ENCODE measurements around the gene FES. TPM values are rescaled to one million over a fixed set of nuclear protein-coding genes. Genes with fewer than 3 reads are reported as not detected.
"Not testable (repeated sequence)": the region's sequence is repeated elsewhere in the genome, so short reads cannot be mapped to it uniquely, and the experiment has no call there.

The FES gene
- 1 to 10 TPM; 2.1 to 2.5 TPM for total RNA-seq

DNA sequence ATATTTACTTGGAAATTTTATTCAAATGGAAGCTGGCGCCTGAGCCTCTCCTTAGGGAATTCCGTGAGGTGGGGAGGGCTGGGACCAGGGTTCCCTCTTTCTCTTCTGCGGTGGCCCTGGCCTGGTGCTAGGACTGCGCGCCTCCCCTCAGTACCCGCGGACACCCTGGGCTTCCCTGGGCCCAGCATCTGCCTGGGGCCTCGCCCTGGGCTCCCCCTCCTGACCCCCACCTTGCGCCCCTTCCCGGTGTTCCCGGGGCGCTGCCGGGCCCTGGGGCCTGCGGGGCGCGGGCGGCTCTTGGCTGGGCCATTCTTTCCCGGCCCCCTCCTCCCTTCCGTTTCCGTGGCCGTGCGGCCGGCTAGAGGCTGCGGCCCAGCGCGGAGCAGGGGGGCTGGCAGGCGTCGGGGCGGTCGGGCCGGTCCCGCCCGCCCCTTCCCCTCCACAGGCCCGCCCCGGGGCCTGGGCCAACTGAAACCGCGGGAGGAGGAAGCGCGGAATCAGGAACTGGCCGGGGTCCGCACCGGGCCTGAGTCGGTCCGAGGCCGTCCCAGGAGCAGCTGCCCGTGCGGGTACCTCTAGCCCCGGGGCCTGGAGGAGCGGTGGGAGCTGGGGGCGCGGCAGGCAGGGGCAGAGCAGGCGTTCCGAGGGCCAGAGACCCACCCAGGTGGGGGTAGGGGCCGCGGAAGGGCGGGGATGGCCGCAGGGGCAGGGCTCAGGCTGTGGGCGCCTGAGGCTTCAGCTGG lies at the start of gene FES:
Gene FES, plus strand, starts transcription at position 529 of the 743 bp plus-strand sequence. CDS start 542 bp downstream, outside the sequence.
- Mint-ChIP-seq H3K4me3 (no peak within 1 kb of the TSS), H3K27me3 (peaks cover 4% of the 10 kb centered on the region), H3K36me3 (peaks cover 7% of the 10 kb centered on the region), H3K9me3 (no peaks in the 10 kb centered on the region), H3K27ac (no peak within 1 kb of the TSS), H3K4me1 (peaks cover 8% of the 10 kb centered on the region)
- DNase-seq: no peak

DNA sequence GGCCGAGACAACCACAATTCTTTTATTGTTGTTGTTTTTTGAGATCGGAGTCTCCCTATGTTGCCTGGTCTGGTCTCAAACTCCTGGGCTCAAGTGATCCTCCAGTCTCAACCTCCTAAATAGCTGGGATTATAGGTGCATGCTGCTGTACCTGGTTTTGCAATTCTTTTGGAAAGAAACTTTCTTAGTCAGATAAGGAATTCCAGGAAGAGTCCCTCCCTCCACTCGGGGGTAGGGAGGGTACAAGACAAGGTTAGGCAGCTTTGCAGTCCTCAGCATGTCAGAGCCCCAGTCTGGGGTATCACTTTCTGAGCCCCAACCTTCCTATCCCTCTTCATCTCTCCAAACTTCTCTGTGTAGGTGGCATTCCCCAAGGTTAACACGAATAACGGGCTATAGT lies 49.7 kb upstream of the FES start:
- H3K4me1 Mint-ChIP-seq: peaks cover 63% of the 10 kb centered on the region
- H3K36me3 Mint-ChIP-seq: no peaks in the 10 kb centered on the region
- DNase-seq: no peak
- no peak overlapping the region for H3K27ac Mint-ChIP-seq
- H3K27me3 Mint-ChIP-seq: no peaks in the 10 kb centered on the region
- no peaks in the 10 kb centered on the region for H3K9me3 Mint-ChIP-seq
- no peak overlapping the region for H3K4me3 Mint-ChIP-seq

DNA sequence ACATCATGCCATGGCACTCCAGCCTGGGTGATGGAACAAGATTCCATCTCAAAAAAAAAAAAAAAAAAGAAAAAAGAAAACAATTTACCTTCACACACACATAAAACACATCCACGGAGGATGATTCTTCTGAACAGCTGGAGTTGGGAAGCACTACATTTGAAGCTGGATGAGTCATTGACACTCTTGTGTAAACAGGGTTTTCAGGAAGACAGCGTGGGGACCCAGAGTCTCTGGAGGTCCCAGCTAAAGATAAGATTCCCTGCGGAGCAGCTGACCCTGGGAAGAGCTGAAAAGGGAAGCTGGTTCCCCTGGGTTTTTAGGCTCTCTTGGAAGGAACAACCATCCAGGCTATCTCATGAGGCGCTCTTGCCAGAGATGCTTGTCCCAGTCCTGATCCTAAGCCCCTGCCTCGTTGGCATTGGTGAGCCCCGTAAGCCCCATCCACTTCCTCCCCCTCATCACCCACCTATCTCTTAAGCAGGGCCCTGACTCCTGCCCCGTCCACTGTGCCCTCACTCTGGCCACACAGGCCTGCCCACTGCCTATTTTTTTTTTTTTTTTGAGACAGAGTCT lies 47.9 kb upstream of the FES start:
- H3K4me1 Mint-ChIP-seq: peaks cover 49% of the 10 kb centered on the region
- no peak for DNase-seq
- H3K27ac Mint-ChIP-seq: peak overlapping the region; percentile 87

DNA sequence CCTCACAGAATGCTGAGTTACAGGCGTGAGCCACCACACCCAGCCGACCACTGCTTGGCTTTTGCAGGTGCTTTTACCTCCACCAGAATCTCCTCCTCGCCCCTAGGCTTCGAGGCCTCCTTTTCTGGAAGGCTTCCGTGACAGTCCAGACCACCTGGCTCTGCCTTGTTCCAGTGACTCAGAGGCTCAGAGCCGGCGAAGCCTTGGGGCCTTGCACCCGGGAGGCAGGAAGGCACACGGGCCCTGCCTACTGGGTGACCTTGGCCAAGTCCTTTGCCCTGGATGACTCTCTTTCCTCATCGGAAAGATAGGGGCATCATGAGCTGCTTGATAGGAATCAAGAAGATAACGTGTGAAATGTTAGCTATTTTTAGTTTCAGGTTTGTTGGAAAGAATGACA lies 47.2 kb upstream of the FES start:
- Mint-ChIP-seq H3K36me3 (no peaks in the 10 kb centered on the region), H3K4me1 (peaks cover 49% of the 10 kb centered on the region)

More for the DNA sequence above, 47.9 kb upstream of the FES start:
- H3K27me3 Mint-ChIP-seq: no peaks in the 10 kb centered on the region
- no peak overlapping the region for H3K4me3 Mint-ChIP-seq
- H3K9me3 Mint-ChIP-seq: no peaks in the 10 kb centered on the region
- no peaks in the 10 kb centered on the region for H3K36me3 Mint-ChIP-seq

DNA sequence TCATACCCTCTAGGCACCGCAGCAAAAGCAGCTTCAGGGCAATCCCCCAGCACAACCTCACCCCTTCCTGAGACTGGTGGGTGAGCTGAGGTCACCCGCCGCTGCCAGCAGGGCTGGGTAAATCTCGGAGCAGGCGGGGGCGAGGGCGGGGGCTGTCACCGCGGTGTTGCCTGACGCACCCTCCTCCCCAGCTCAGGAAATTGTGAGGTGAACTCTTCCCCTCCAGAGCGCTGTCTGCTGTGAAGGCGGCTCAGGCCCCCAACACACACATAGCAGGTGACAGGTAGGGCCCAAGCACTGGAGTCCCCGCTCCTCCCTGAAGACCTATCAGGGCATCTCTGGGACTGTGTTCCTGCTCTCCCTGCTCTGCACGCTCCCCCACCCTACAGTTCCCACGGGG lies 46.2 kb upstream of the FES start:
- H3K27me3 Mint-ChIP-seq: no peaks in the 10 kb centered on the region
- peak overlapping the region; percentile 87 for H3K27ac Mint-ChIP-seq
- DNase-seq: peak; percentile 88
- no peaks in the 10 kb centered on the region for H3K9me3 Mint-ChIP-seq
- no peaks in the 10 kb centered on the region for H3K36me3 Mint-ChIP-seq
- H3K4me3 Mint-ChIP-seq: peak overlapping the region; percentile 64
- H3K4me1 Mint-ChIP-seq: peaks cover 44% of the 10 kb centered on the region

More for the DNA sequence above, 47.2 kb upstream of the FES start:
- peak; percentile 31 for DNase-seq
- Mint-ChIP-seq H3K4me3 (peak overlapping the region; percentile 52), H3K27me3 (no peaks in the 10 kb centered on the region), H3K9me3 (no peaks in the 10 kb centered on the region), H3K27ac (peak overlapping the region; percentile 87)

DNA sequence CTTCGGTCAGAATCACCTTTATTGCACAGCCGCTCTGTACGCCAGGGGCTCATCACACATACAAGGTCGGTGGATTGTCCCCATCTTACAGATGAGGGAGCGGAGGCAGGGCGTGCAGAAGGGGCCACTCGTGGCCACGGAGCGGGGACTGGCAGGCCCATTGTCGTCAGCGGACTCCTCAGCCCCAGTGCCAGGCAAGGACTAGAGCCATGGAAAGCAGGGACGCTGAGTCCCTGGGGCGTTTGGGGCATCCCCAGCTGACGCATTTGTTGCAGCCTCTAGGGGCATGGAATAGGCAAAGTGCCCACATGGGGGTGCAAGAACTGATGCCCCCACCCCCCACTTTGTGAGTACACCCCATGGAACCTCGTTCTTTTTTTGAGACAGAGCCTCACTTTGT lies 45.8 kb upstream of the FES start:
- Mint-ChIP-seq H3K36me3 (no peaks in the 10 kb centered on the region), H3K9me3 (no peaks in the 10 kb centered on the region), H3K27ac (peak overlapping the region; percentile 87), H3K4me3 (peak overlapping the region; percentile 64), H3K4me1 (peaks cover 43% of the 10 kb centered on the region), H3K27me3 (no peaks in the 10 kb centered on the region)
- DNase-seq: no peak

DNA sequence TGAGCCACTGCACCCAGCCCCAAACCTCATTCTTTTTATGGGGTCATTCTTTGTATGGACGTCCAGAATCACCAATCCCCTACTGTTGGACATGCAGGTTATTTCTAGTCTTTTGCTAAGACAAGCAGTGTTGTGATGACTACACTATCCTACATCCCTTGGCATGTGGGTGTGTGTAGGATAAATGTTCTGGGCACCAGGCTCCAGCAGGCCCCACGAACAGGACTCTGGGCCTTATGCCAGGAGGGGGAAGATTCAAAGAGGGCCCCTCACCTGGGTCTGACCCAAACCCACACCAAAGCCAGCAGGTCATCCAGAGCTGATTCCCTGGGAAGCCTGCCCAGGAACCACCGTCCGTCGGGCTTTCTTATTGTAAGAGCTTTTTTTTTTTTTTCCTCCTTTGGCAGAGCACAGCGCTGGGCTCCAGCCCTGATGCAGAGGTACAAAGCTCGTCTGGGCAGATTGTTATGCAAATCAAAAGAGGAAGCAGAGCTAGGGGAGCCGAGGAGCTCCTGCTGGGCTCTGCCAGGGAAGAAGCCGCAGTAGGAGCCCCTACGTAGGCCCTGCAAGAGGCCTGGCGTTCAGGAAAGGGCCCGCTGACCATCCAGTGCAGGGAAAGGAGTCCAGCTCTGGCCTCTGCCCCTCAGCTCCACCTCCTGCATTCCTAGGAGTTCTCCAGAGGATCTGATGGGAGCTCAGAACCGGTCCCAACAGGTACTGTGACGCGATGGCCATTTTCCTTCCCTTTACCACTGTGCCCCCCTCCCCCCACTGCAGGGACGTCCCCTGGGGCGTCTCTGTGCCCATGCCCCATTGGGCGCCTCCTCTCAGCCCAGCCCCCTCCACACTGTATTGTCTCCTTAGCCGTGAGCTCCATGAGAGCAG lies 44.9 kb upstream of the FES start:
- peak overlapping the region; percentile 75 for H3K27ac Mint-ChIP-seq
- H3K9me3 Mint-ChIP-seq: no peaks in the 10 kb centered on the region
- peak overlapping the region; percentile 56 for H3K4me3 Mint-ChIP-seq
- DNase-seq: no peak
- peaks cover 40% of the 10 kb centered on the region for H3K4me1 Mint-ChIP-seq
- no peaks in the 10 kb centered on the region for H3K27me3 Mint-ChIP-seq
- H3K36me3 Mint-ChIP-seq: no peaks in the 10 kb centered on the region

DNA sequence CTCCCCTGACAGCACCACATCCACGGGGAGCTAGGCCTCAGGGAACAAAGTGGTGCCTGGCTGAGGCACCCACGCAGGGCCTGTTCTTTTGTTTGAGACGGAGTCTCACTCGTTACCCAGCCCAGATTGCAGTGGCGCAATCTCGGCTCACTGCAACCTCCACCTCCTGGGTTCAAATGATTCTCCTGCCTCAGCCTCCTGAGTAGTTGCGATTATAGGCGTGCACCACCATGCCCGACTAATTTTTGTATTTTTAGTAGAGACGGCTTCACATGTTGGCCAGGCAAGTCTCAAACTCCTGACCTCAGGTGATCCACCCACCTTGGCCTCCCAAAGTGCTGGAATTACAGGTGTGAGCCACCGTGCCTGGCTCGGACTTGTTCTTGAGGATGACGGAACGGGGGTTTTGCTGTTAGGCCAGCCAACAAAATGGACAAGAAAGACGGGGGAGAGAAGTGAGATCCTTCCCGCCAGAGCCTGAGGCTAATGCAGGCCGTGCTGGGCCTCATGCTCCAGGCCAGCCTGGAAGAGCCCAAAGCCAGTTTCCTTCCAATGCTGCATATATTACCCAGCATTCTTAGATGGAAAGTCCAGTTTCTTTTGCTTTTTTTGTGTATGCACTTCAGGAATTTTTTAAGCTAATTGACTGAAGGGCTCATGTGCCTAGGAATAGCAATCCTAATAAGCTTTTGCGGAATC lies 44.0 kb upstream of the FES start:
- Mint-ChIP-seq H3K27ac (peak overlapping the region; percentile 75), H3K4me3 (peak overlapping the region; percentile 56), H3K36me3 (no peaks in the 10 kb centered on the region), H3K4me1 (peaks cover 41% of the 10 kb centered on the region), H3K9me3 (no peaks in the 10 kb centered on the region), H3K27me3 (no peaks in the 10 kb centered on the region)
- no peak for DNase-seq

DNA sequence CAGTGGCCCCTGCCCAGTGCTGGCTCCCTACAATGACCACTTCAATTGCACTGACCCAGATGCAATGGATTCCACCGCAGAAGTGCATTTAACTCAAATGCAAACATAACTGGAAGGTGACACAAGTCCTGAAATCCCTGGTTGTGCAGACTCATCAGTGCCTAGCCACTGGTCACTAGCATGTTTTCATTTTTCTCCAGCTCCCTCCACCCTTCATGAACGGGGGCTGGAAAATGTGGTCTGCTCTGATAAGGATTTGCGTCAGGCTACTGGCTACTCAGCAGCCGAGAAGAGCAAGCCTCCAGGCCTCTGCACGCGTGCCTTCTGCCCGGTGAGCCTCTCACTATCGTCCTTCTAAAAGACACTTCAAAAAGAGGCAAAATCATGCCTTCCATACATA lies 43.4 kb upstream of the FES start:
- no peak overlapping the region for H3K4me3 Mint-ChIP-seq
- peaks cover 39% of the 10 kb centered on the region for H3K4me1 Mint-ChIP-seq
- H3K9me3 Mint-ChIP-seq: no peaks in the 10 kb centered on the region
- DNase-seq: no peak
- no peaks in the 10 kb centered on the region for H3K27me3 Mint-ChIP-seq
- no peak overlapping the region for H3K27ac Mint-ChIP-seq
- no peaks in the 10 kb centered on the region for H3K36me3 Mint-ChIP-seq

DNA sequence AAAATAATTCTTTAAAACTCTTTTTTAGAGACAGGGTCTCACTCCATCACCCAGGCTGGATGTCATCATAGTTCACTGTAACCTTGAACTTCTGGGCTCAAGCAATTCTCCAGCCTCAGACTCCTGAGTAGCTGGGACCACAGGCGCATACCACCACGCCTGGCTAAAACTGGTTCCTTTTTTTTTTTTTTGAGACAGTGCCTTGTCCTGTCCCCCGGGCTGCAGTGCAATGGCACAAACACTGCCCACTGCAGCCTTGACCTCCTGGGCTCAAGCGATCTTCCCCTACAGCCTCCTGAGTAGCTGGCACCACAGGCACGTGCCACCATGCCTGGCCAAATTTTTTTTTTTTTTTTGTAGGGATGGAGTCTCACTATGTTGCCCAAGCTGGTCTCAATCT lies 39.6 kb upstream of the FES start:
- no peaks in the 10 kb centered on the region for H3K27me3 Mint-ChIP-seq
- no peak overlapping the region for H3K4me3 Mint-ChIP-seq
- H3K4me1 Mint-ChIP-seq: peaks cover 8% of the 10 kb centered on the region
- H3K27ac Mint-ChIP-seq: no peak overlapping the region
- no peak for DNase-seq
- no peaks in the 10 kb centered on the region for H3K36me3 Mint-ChIP-seq
- no peaks in the 10 kb centered on the region for H3K9me3 Mint-ChIP-seq

DNA sequence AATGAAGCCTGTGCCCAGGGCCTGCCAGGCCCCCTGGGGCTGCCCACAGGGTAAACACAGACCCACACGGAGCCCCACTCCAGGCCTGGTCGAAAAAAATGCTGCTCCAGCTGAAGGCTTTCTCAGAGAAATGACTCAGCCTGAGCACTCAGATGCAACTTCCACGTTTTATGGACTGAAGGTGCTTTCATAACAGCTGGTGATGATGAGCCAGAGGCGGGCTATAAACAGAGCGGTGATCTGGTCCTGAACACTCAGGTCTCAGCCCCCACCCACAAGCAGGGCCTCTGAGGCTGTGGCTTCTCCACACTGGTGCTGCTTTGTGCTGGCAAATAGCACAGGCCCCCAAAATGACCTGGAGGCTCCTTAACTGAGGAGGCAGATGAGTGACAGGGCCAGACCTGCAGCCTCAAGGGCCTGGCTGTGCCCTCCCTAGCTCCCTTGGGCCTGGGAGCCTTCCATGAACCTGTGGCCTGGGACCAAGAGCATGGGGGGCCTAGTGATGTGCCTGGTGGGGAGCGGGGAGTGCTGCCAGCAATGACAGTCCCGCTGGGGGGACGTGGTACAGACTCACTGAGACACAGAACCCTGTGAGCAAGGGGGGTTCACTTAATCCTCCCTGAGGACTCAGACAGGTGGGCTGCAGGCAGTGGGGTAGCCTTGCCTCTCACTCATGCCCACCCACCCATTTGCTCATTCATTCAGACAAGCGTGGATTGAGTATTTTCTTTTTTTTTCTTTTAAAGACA lies 38.9 kb upstream of the FES start:
- Mint-ChIP-seq H3K27ac (no peak overlapping the region), H3K27me3 (no peaks in the 10 kb centered on the region), H3K4me1 (peaks cover 4% of the 10 kb centered on the region), H3K9me3 (no peaks in the 10 kb centered on the region), H3K36me3 (no peaks in the 10 kb centered on the region), H3K4me3 (no peak overlapping the region)
- peak; percentile 36 for DNase-seq

DNA sequence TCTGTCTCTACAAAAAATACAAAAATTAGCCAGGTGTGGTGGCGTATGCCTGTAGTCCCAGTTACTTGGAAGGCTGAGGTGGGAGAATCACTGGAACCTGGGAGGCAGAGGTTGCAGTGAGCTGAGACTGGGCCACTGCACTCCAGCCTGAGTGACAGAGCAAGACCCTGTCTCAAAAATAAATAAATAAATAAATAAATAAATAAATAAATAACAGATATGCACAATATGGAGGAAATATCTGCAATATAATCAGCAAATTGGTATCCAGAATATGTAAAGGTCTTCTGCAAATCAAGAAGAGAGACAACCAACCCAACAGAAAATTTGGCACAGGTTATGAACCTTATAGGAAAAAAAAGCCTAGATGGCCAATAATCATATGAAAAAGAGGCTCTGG lies 34.9 kb upstream of the FES start:
- H3K27me3 Mint-ChIP-seq, H3K27ac Mint-ChIP-seq, DNase-seq, H3K9me3 Mint-ChIP-seq, H3K36me3 Mint-ChIP-seq, H3K4me3 Mint-ChIP-seq: not testable (repeated sequence)
- H3K4me1 Mint-ChIP-seq: peaks cover 36% of the 10 kb centered on the region

DNA sequence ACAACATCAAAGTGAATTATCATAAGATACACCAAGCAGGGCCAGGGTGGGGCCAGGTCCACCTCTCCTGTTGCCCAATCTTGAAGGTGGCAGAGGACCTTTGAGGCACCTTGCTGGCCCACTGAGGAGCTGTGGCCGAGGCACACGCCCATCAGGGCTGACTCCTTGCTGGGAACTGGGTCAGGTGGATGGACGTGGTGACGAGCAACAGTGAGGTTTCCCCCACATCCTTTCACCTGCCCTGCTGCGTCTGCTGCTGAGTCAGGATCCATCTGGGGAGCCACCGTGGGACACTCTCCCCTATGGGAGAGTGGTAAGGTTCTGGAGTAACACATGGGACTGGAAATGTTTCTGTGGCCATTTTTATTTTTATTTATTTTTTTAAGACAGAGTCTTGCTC lies 33.2 kb upstream of the FES start:
- H3K27me3 Mint-ChIP-seq: no peaks in the 10 kb centered on the region
- H3K27ac Mint-ChIP-seq: peak overlapping the region; percentile 81
- DNase-seq: peak; percentile 46
- peaks cover 46% of the 10 kb centered on the region for H3K4me1 Mint-ChIP-seq
- no peaks in the 10 kb centered on the region for H3K9me3 Mint-ChIP-seq
- H3K4me3 Mint-ChIP-seq: no peak overlapping the region
- H3K36me3 Mint-ChIP-seq: no peaks in the 10 kb centered on the region

DNA sequence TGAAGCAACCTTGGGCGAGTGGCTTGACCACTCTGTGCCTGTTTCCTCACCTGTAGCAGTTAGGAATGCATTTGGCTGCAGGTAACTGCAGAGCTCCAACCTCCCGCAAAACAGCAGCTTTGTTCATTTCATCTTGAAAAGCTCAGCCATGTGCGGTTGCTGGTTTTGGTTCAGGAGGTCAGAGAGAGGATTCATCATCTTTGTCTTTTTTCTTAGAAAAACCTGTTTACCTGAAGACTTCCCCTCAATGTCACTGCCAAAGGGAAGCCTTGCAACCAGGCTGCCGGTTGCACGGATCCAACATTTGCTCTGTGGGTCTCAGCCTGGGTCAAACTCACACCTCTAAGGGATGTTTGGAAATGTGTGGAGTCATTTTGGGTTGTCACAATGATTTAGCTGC lies 32.4 kb upstream of the FES start:
- DNase-seq: peak; percentile 47
- no peaks in the 10 kb centered on the region for H3K27me3 Mint-ChIP-seq
- no peaks in the 10 kb centered on the region for H3K36me3 Mint-ChIP-seq
- H3K4me1 Mint-ChIP-seq: peaks cover 54% of the 10 kb centered on the region
- H3K27ac Mint-ChIP-seq: peak overlapping the region; percentile 81
- no peaks in the 10 kb centered on the region for H3K9me3 Mint-ChIP-seq
- H3K4me3 Mint-ChIP-seq: peak overlapping the region; percentile 24
